Adrenal gland (tissue), 5 donors: ENCODE data around the gene SPECC1L.

ENCODE experiments used
- CTCF ChIP-seq, 6 experiments: fragments of 450-650 bp in 4 of 6; fragments of 200-600 bp in 2 of 6; sonication (generic) in 1 of 6; IDR thresholded peaks; 1 replicate in 5 of 6; 2 replicates in 1 of 6; pipeline versions ENCODE4 v1.5.1 to v1.8.0; 2016 to 2021; ENCODE audit warnings: antibody characterized with exemption in 6 of 6, mild to moderate bottlenecking in 2 of 6, moderate library complexity in 1 of 6
- POLR2A ChIP-seq, 2 donors: fragments of 450-650 bp; IDR thresholded peaks; one replicate each; pipeline ENCODE4 v1.6.1; 2017; ENCODE audit warnings: antibody characterized with exemption in 2 of 2, mild to moderate bottlenecking in 2 of 2, moderate library complexity in 1 of 2
- donor health status: DM: no; HTN: no; CAD: no.

DNA sequence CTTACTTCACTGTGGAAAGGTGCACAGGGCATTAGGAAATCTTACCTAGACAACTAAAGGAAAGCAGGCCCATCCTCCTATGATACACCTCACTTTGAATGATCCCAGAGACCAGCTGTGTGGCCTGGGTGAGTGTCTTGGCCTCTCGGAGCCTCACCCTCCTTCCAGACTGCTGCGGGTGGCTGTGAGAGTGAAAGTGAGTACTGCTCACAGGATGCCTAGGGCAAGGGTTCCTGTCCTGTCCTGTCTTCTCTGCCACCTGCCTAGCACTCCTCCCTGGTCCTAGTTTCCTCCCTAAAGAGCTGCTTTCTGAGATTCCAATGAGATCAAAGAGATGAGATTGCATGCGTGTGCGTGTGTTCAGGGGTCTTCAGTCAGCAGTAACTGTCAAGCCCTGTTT is 137.3 kb downstream of the SPECC1L start:
- TF ChIP-seq CTCF (IDR thresholded peaks at IDR 0.05) (no peak), POLR2A (IDR thresholded peaks at IDR 0.05) (no peak)
